PFSK-1 (cell line): Measurements from ENCODE around the gene STK10.

Experiments used
- FOXP2 ChIP-seq: optimal IDR thresholded peaks from 2 replicates; pipeline ENCODE3; 2011; ENCODE audit warnings: borderline replicate concordance, control low read depth, inconsistent platforms; ENCODE audit not compliant: insufficient read depth; ENCODE audit errors: extremely low read length, extremely low read depth
- POLR2AphosphoS5 ChIP-seq: IDR thresholded peaks from 2 replicates; pipeline ENCODE4 v1.6.1; 2012; ENCODE audit warnings: low read depth, mild to moderate bottlenecking, control low read depth, low read length, moderate library complexity
- SIN3A ChIP-seq: IDR thresholded peaks from 2 replicates; pipeline ENCODE4 v1.6.1; 2012; ENCODE audit warnings: mild to moderate bottlenecking, low read length, moderate library complexity, borderline replicate concordance; ENCODE audit not compliant: insufficient read depth

GRCh38 chr5:172229904-172230303 is 41.9 kb upstream of the STK10 start:
- no peak for TF ChIP-seq FOXP2
- no peak for TF ChIP-seq POLR2AphosphoS5
- no peak for TF ChIP-seq SIN3A
